ACHN (cell line): Measurements from ENCODE around the gene WDR37.
"Not testable (repeated sequence)": the region's sequence is repeated elsewhere in the genome, so short reads cannot be mapped to it uniquely, and the experiment has no call there.

Experiments used
- DNase-seq: peaks from one replicate; pipeline ENCODE4 v3.0.0-alpha.2; 2015
- in situ Hi-C: cut with HindIII; loops from 2 replicates; pipeline ENCODE4 v1.10.0; 2017; ENCODE audit warnings: low sequenced_read_pairs, low pct_ligation_motif_present, low pct_unique_long_range_greater_than_20kb

Gene WDR37

DNA sequence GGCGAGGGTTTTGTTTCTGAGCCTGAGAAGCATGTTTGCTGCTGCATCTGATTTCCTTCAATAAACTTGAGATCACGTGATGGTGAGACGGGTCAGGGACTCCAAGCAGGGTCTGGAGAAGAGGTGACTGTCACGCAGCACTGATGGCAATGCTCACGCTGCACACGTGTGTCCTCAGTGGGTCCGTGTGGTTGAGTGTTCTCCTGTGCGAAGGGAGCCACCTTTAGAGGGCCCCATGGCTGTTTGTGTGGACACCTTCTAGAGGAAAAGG lies 100.4 kb downstream of the WDR37 start:
- DNase-seq, result no peak

DNA sequence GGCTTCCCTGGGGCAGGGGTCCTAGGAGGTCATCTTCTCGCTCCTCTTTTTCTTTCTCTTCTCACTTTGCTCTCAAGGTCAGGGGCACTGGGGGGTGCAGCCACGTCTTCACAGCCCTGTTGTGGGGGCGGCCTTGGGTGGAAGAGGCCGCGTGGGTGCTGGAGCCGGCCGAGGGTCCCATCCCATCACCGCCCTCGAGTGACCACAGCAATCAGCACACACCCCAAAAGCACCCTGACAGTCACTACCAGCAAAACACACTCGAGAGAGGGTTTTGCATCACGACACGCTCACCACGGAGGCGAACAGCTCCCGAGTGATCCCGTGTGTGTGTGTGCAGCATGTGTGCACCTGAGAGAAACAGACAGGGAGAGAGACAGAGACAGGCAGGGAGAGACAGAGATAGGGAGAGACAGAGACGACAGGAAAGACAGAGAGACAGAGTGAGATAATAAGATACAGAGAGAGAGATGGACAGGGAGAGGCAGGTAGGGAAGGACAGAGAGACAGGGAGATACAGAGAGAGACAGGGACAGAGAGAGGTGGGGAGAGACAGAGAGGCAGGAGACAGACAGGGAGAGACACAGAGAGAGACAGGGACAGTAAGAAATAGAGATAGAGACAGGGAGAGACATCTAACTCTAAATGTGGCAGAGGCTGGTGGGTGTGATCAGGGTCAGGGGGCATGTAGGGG lies 100.9 kb downstream of the WDR37 start:
- no peak for DNase-seq
- in situ Hi-C loops, result no loop called here

More for the DNA sequence above, 100.4 kb downstream of the WDR37 start:
- in situ Hi-C loops, result no loop called here

DNA sequence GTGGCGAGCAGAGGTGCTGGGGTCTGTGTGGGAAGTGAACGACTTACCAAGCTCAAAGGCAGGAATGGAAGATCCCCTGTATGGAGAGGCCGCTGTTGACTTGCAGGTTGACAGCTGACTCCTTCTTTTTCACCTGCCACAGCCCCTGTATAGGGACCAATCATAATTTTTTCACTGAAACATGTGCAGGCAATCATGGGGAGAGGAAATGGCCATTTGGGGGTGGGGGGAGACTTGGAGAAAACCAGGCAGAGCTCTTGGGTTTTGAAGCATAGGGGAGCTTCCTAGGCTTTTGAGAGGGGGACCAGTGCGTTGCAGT lies 101.4 kb downstream of the WDR37 start:
- no peak for DNase-seq
- in situ Hi-C loops, result no loop called here

DNA sequence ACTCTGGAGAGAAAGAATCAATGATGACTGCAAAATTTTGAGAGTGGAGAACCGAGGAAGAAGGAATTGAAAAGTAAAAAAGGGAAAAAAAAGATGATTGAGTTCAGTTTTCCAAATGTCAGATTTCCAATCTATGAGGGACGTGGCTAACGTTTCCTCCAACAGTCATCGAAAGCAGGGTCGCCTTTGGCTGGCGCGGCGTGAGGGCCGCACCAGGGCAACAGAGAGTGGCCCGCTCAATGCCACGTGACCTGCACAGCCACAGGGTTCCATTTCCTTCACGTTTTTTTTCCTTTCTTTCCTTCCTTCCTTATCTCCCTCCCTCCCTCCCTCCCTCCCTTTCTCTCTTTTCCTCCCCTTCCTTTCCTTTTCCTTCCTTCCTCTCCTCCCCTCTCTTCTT lies 101.9 kb downstream of the WDR37 start:
- in situ Hi-C loops, result no loop called here
- no peak for DNase-seq

DNA sequence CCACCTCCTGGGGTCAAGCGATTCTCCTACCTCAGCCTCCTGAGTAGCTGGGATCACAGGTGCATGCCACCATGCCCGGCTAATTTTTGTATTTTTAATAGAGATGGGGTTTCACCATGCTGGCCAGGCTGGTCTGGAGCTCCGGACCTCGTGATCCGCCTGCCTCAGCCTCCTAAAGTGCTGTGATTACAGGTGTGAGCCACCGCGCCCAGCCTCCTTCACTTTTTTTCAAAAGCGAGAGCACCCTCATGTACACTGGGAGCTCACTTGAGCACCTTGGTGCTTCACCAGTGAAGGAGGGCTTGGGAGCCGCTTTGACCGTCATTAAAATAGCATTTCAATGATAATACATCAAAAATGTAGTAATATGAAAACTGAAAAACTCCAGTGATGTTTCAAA lies 102.4 kb downstream of the WDR37 start:
- in situ Hi-C loops, DNase-seq: not testable (repeated sequence)

DNA sequence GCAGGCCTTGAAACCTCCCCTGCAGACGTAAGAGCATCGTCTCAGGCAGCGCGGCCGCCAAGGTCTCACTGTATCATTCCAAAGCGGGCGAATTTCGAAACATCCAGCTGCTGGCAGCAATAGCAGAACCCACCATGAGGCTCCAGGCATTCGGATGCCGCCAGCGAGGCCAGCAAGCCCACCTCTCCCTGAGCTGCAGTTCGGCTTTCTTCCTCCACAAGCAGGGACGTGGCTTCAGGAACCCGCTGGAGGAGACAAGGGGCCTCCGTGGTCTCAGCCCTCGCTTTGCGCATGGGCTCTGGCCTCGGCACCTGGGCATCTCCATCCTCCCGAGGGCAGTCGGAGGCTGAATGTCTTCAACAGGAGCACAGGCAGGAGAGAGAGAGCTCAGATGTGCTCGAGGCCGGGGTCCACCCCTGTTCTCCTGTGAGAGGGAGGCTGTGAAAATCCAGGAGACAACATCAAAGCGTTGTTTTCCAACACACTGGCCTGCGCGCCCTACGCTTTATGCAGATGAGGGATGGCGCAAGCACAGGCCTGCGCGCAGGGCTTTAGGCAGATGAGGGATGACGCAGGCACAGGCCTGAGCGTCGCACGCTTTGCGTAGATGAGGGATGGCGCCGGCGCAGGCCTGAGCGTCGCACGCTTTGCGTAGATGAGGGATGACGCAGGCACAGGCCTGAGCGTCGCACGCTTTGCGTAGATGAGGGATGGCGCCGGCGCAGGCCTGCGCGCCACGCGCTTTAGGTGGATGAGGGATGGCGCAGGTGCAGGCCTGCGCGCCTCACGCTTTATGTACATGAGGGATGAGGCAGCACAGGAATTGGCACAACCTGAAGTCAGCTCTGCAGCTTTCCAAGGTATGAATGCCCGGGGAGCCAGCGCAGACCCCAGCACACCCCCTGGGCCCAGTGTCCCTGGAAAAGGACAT lies 103.2 kb downstream of the WDR37 start:
- in situ Hi-C loops, result no loop called here
- DNase-seq, result no peak

DNA sequence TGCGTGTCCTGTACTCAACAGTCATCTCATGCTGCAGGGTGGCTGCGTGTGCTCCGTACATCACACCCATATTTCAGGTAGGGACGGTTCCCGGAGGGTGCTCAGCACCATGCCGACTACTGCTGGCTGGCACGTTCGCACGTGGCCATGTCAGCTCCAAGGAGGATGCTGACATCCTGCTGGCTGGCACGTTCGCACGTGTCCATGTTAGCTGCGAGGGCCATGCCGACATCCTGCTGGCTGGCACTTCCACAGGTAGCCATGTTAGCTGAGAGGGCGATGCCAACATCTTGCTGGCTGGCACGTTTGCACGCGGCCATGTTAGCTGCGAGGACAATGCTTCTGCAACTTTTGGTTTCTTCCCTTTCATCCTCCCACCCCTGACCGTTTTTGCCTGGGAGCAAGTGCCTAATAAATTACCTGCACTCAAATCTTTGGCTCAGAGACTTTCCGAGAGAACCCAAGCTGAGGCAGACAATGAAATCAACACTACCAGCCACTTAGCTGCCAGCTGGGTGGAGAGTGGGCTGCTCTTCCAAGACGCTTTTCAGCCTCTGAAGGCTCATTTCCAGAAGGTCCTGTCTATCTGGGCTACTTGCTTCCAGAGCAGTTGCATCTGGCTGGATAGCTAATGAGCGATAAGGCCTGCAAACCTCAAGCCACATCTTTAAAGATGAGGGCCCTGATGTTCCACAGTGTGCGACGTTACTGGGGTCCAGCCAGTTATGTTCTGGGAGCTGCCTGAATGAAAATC lies 104.6 kb downstream of the WDR37 start:
- in situ Hi-C loops, result no loop called here
- DNase-seq, result no peak

DNA sequence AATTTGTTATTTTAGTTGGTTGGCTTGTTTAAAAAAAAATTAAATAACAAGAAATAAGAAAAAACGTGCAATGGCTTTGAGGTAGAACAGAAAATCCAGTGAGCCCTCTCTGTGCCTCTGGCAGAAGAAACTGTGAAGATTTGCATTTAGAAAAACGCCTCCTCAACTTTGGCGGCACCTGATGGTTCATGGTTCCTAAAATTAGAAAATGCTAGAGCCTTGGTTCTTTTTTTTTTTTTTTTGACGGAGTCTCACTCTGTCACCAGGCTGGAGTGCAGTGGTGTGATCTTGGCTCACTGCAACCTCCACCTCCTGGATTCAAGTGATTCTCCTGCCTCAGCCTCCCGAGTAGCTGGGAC lies 105.1 kb downstream of the WDR37 start:
- in situ Hi-C loops, DNase-seq: not testable (repeated sequence)

DNA sequence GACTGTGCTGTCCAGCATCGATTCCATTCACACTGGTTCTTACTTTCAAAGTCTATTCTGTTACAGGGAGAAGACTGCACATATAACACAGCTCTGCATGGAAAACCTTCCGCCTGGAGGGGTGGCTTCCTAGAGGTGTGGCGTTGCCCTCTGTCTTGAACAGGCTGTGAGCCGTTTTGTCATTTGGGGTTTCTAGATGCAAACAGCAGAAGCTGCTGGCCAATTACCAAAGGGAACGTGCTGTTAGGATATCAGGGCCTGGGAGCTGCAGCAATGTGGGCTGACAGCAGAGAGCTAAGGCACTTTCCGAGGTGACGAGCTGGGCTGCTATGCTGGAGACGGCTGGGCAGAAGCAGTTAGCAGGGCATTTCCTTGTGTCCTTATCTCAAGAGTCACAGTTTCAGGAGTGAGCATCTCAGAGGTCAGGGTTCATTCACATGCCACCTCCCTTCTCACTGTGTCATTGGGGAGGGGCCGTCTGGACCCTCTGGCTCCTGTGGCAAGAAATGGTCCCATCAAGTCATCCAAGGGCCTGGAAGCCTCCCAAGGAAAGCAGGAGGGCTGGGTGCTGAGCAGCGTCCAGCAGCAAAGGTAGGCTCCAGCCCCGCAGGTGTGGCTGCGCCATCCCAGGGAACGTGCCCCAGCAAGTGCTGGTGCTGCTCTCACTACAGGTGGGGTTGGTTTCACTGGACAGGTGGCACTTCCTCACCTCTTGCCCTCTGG lies 106.5 kb downstream of the WDR37 start:
- DNase-seq, result no peak
- in situ Hi-C loops, result no loop called here

DNA sequence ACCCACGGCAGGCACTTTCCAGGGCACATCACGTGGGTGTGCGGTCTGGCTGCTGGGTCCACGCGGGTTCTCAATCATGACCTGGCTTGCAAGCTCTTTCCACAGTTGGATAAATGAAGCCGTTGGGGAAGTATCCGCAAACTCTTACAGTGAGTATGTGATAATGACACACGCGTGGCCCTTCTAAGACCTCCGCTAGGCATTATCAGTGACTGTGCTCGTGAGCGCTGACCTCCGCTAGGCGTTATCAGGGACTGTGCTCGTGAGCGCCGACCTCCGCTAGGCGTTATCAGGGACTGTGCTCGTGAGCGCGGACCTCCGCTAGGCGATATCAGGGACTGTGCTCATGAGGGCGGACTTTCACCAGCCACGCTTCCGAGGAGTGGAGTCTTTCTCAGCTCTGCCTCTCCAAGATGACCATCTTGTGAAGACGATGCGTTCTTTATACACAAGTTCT lies 107.0 kb downstream of the WDR37 start:
- in situ Hi-C loops, result no loop called here
- DNase-seq, result no peak

DNA sequence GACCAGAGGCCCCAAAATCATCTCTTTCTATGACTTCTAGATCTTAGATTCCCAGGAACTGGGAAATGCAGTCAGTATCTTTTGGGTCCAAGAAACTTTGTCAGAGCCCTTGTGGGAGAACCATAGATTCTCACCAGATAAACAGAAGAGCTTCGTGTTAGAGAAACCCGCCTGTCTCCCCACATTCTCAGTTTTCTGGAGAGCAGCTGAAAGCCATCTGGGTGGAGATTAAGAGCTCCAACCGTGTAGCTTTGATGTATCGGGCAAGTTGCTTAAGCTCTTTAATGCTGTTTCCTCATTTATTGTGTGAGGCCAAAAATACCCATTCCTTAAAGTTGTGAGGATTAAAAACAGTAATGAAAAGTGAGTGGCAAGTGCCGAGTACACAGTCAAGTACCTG lies 107.6 kb downstream of the WDR37 start:
- no peak for DNase-seq
- in situ Hi-C loops, result no loop called here

DNA sequence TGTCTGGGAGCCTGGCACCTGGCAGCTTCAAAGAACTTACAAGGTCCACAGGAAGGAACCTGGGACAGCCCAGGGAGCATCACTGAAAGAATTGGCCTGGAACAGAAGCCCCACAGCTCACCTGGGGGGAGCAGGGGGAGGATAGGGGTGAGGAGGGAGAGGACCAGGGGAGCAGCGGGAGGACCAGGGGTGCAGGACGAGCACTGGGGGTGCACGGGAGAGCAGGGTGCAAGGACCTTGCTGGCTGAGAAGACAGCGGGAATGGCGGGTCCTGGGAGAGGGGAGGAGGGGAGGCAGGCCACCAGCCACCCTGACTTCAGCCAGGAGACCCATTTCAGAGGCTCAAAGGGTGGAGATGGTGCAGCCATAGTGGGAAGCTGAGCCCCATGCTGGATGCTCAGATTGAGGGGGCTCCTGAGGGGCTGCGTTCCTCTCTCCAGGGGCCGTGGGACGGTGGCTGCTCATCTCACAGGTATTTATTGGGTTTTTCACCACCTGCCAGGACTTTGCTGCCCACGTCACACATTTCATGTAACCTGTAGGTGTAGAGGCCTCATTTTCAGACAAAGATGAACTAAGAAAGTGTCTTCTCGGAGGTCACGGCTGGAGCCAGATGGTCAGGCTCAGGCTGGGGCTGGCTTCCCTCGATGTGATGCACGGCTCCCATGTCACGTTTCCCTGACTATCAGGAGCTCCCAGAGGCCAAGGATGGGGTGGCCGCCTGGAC lies 110.1 kb downstream of the WDR37 start:
- DNase-seq, result no peak
- in situ Hi-C loops, result no loop called here

DNA sequence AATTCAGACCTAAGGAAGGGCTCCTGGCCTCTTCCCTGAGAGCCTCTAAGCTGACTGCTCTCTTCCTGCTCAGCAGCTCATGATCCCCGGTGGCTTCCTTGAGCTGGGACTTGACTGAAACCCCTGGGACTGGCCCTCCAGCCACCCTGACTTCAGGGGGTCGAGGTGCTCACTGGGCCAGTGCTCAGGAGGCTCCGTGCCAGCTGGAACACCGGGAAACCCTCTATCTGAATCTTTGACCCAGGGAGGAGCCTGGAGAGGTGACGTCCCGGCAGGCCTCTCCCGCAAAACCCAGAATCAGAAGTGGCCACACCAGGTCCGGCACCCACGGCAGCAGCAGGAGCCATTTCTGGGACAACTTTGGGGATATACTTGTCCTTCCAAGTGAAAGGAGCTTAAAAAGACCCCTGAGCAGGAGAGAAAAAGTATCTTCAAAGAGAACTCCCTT lies 110.7 kb downstream of the WDR37 start:
- DNase-seq, result no peak
- in situ Hi-C loops, result no loop called here

DNA sequence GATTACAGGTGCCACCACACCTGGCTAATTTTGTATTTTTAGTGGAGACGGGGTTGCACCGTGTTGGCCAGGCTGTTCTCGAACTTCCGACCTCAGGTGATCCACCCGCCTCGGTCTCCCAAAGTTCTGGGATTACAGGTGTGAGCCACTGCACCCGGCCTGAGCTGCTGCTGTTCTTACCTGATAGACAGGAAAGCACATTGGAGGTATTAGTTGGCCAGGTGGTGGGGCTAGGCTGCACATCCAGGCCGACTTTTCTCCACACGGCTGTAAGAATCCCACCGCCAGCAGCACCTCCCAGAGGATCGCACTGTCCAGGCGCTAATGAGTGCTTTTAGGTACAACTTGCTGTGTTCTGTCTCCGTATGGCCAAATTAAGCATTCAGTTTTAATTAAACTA lies 112.6 kb downstream of the WDR37 start:
- in situ Hi-C loops, result no loop called here
- no peak for DNase-seq

DNA sequence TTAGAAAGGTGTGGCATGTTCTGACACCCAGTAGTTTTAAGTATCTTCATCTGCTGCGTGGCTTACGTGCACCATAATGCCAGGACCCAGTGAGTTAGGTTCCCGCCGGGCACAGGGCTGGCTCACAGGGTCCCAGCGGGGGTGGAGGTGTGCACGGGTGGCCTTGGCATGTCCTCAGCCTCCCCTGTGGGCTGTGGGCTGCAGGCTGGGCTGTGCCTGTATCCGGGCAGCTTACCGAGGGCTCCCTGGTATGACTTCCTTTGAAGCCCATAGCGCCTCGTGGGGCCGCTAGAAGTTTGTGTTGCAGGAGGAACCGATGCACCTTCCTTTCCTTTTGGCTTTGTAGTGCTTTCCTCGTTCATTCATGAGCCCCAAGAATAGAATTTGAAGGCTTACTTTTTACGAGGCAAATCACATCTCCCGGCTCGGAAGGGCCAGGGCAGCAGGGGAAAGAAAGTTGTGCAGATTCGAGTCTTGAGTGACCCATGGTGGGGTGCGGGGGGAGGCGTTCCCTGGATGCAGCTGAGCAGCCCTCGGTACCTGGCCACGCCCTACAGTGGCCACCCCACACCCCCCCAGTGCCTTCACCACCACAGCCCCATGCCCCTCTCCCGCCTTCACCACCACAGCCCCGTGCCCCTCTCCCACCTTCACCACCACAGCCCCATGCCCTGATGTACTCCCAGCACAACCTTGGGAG lies 113.2 kb downstream of the WDR37 start:
- no peak for DNase-seq
- in situ Hi-C loops, result no loop called here

DNA sequence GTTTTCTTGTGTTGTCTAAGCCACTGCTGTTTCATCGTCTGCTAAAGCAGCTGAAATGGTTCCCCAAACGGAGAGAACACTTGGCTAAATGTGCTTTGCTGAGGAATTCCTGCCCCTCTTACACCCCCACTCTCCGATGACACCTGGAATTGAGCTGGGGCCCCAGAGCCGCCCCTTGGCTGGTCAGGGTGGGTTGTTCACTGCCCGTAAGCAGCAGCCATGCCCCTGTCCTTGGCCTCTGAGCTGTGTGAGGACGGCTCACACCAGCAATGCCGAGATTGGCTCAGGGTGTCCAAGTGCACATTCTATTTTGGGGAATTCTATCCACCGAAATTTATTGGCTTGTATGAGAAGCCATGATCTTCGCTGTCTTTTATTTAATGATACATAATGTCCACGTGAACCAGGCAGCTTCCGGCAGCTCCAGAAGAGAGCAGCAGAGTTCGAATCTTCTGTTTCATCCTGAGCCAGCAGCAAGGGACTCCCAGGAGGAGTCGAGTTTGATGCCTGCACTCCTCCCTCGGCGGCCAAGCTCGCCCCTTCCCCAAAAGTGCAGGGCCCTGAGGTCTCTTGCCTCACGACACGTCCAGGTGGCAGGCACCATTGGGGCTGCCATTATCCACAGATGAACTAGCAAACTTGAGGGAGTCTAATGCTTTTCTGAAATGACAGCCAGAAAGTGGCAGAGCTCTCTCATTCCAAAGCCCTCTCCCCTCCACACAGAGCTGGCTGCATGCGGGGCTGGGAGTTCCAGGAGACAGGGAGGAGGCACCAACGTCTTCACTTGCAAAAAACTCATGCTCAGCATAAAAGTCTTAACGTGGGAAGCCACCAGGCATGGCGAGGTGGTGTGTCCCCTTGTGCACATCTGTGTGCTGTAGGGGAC lies 114.0 kb downstream of the WDR37 start:
- in situ Hi-C loops, result no loop called here
- no peak for DNase-seq

DNA sequence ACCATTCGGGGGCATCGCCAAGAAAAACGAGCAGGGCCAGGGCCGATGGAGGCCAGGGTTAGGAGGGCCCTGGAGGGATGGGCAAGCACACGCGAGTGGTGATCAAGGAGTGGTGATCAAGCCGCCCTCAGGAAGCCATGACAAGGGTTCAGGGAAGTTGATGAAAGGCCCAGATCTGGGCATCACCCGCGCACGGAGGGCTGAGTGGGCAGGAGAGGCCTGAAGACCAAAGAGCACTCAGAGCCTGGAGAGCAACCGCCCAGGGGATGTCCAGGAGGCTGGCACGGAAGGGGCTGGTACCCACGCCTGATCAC lies 114.6 kb downstream of the WDR37 start:
- in situ Hi-C loops, result no loop called here
- no peak for DNase-seq
